Upper lobe of left lung (tissue), 6 donors: Measurements from ENCODE around the gene ZFAND4. TPM values are rescaled to one million over a fixed set of nuclear protein-coding genes. Genes with fewer than 3 reads are reported as not detected.
A peak's percentile ranks its signal among the peaks of the same experiment; 100 is the strongest.

Experiments used
- ATAC-seq, 2 donors: fragments of 200-7000 bp; cut with Tn5 transposase; one replicate each; pipeline ENCODE4 v1.9.1; 2022; ENCODE audit warnings: mild to moderate bottlenecking in 2 of 2, moderate library complexity in 2 of 2; ENCODE audit not compliant: low FRiP score in 2 of 2
- DNase-seq, 2 donors: peaks; one replicate each; pipeline ENCODE4 v3.0.0-alpha.2; 2019 to 2020
- H3K27ac ChIP-seq, 4 donors: fragments of 200-600 bp; sonication (generic); one replicate each; pipeline ENCODE4 v1.5.1; 2016 to 2019
- H3K27me3 ChIP-seq, 4 donors: fragments of 200-600 bp; sonication (generic); one replicate each; pipeline ENCODE4 v1.5.1; 2017 to 2019
- H3K36me3 ChIP-seq, 4 donors: fragments of 200-600 bp; sonication (generic); one replicate each; pipeline ENCODE4 v1.5.1; 2016 to 2019
- H3K4me1 ChIP-seq, 4 donors: fragments of 200-600 bp; sonication (generic); one replicate each; pipeline ENCODE4 v1.5.1; 2018 to 2019
- H3K4me3 ChIP-seq, 4 donors: fragments of 200-600 bp; sonication (generic); one replicate each; pipeline ENCODE4 v1.5.1; 2017 to 2019; ENCODE audit warnings: mild to moderate bottlenecking in 2 of 4, moderate library complexity in 1 of 4
- H3K9me3 ChIP-seq, 4 donors: fragments of 200-600 bp; sonication (generic); one replicate each; pipeline ENCODE4 v1.5.1; 2018 to 2019
- EP300 ChIP-seq, 4 donors: sonication (generic); formaldehyde crosslinking; IDR thresholded peaks; one replicate each; pipeline ENCODE4 v1.5.1; 2017; ENCODE audit warnings: antibody characterized with exemption in 4 of 4, control low read depth in 2 of 4
- POLR2A ChIP-seq, 4 donors: fragments of 450-650 bp; IDR thresholded peaks; one replicate each; pipeline ENCODE4 v1.5.1; 2016 to 2017; ENCODE audit warnings: antibody characterized with exemption in 4 of 4, mild to moderate bottlenecking in 2 of 4
- POLR2AphosphoS5 ChIP-seq, 2 donors: sonication (generic); formaldehyde crosslinking; IDR thresholded peaks; one replicate each; pipeline ENCODE4 v1.5.1; 2017; ENCODE audit warnings: antibody characterized with exemption in 2 of 2
- WGBS, 2 donors: methylation state at CpG; one replicate each; pipeline ENCODE4 v1.1.5; 2017 to 2018; 5-methylcytosine and 5-hydroxymethylcytosine counted together
- total RNA-seq, 6 donors: library from RNA; depleted of rRNA in 4 of 6; stranded (reverse); fragments of >200 nt in 4 of 6; gene quantifications; one replicate each; pipeline versions ENCODE4 v1.1.0 to v1.2.1, GENCODE V29; 2016 to 2021
- TF ChIP-seq, protein P1 (sequence below), 6 experiments: fragments of 450-650 bp in 4 of 6; fragments of 200-600 bp in 2 of 6; sonication (generic) in 2 of 6; IDR thresholded peaks; one replicate each; pipeline ENCODE4 v1.5.1; 2016 to 2019; ENCODE audit warnings: antibody characterized with exemption in 6 of 6
- donor health status: DM: no; HTN: no; CAD: no; lungs with moderate emphysema.
- donor health status: DM: no; HTN: yes; CAD: no; lungs with severe emphysema.

Gene ZFAND4
- total RNA-seq, 6 donors from 2014 or later: 13.9 to 38.8 (median 18.7) TPM

DNA sequence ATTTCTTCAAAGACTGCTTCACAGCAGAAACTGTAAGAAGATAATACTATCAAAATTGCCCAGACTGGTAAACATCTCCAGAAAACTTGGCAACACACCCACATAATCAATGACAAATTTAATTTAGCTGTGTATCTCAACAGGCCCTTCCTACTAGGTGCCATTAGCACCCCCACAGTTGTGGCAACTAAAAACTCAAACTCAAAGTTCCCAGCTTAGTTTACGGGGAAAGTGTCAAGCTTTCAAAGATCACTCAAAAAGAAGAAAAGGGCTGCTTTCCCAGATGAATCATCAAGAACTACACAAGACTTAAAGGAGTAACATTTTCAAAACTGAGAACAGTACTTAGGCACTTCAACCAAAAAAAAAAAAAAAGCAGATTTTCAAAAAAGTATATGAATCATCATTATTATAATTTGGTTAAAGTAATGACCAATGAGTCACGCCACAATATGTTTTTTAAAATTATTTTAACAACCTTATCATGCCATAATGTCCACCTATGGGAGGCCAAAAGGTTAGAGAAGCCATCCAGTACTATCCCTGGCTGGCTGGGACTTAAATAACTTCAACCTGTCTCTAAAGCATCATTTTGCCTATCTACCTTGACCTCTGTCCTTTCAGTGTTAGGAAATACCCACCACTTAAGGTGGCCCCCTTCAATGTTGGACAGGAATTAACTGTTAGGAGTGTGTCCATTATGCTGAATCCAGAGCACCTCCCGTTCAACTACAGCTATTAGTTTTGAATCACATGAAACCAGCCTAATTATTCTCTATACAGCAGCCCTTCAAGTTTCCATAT lies 90.8 kb downstream of the ZFAND4 start:
- H3K36me3 ChIP-seq: no peaks in the 10 kb centered on the region
- TF ChIP-seq POLR2A (IDR thresholded peaks at IDR 0.05) (no peak), POLR2AphosphoS5 (IDR thresholded peaks at IDR 0.05) (no peak), EP300 (IDR thresholded peaks at IDR 0.05) (no peak)
- TF ChIP-seq, protein P1, sequence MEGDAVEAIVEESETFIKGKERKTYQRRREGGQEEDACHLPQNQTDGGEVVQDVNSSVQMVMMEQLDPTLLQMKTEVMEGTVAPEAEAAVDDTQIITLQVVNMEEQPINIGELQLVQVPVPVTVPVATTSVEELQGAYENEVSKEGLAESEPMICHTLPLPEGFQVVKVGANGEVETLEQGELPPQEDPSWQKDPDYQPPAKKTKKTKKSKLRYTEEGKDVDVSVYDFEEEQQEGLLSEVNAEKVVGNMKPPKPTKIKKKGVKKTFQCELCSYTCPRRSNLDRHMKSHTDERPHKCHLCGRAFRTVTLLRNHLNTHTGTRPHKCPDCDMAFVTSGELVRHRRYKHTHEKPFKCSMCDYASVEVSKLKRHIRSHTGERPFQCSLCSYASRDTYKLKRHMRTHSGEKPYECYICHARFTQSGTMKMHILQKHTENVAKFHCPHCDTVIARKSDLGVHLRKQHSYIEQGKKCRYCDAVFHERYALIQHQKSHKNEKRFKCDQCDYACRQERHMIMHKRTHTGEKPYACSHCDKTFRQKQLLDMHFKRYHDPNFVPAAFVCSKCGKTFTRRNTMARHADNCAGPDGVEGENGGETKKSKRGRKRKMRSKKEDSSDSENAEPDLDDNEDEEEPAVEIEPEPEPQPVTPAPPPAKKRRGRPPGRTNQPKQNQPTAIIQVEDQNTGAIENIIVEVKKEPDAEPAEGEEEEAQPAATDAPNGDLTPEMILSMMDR (IDR thresholded peaks at IDR 0.05): no peak
- H3K4me3 ChIP-seq: no peak overlapping the region
- H3K27ac ChIP-seq: peak overlapping the region in 1 of 4 donors; percentile 76
- ATAC-seq (no peak), DNase-seq (no peak)
- 82 to 86% methylated on average over 3 of the region's 3 CpGs for WGBS, 2 donors
- H3K27me3 ChIP-seq: no peaks in the 10 kb centered on the region
- H3K4me1 ChIP-seq: peaks cover 10 to 23% (median 15%) of the 10 kb centered on the region in 4 donors
- H3K9me3 ChIP-seq: no peaks in the 10 kb centered on the region

DNA sequence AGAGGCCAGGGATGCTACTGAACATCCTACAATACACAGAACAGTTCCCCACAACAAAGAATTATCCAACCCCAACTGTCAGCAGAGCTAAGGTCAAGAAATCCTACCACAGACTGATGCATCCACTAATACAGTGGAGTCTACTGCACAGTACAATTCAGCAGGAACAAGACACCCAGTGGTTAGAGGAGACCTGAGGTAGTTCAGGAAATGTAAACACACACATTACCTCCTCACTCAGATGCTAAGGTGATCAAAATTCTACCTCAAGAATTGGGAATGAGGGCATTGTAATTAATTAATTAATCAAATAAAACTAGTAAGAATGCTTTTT lies 91.4 kb downstream of the ZFAND4 start:
- DNase-seq (no peak), ATAC-seq (peak in 1 of 2 donors; percentile 19)
- Histone ChIP-seq H3K4me1 (peaks cover 10 to 23% (median 15%) of the 10 kb centered on the region in 4 donors), H3K27ac (peak overlapping the region; percentile 34 to 76 (median 57)), H3K27me3 (no peaks in the 10 kb centered on the region), H3K36me3 (no peaks in the 10 kb centered on the region), H3K9me3 (no peaks in the 10 kb centered on the region), H3K4me3 (no peak overlapping the region)
- TF ChIP-seq POLR2A (IDR thresholded peaks at IDR 0.05): no peak
- TF ChIP-seq, protein P1 (IDR thresholded peaks at IDR 0.05): no peak
- TF ChIP-seq EP300 (IDR thresholded peaks at IDR 0.05): no peak
- no peak for TF ChIP-seq POLR2AphosphoS5 (IDR thresholded peaks at IDR 0.05)

DNA sequence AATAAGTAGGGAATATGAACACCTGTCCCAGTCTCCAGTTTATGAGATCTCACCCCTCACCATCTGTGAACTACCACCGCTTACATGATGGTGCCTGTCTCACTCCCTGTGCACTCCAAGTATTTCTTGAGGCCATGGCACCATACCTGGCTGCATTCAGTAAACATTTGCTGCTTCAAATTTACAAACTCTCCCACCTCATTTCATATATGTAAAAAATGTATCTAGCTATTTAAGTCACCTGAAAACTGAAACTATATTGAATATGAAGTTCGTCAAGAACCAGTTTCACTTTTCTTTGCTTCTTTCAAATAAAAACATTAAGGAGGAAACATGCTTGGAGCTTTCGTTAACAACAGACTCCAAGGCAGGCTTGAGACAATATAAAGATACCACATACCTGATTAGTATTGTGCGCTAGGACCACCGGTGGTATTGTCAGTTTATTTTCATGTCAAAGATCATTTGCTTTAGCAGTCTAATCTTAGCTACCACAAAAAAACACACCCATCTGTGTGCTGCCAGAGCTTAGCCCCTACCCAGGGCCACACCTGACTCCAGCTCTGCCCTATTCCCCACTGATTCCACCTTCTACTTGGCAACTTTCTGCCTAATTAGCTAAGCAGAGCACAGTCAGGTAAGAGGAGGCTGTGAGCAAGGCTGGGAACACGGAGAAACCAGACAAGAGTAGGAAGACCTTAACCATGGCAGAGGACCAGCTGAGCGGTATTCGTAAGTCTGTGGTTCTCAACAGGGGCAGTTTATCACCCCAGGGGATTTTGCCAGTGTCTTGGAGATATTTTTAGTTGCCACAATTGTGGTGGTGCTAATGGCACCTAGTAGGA lies 92.0 kb downstream of the ZFAND4 start:
- H3K36me3 ChIP-seq: no peaks in the 10 kb centered on the region
- H3K4me3 ChIP-seq: peak overlapping the region in 3 of 4 donors; percentile 5 to 36 (median 24)
- TF ChIP-seq POLR2A (IDR thresholded peaks at IDR 0.05) (no peak), EP300 (IDR thresholded peaks at IDR 0.05) (no peak)
- TF ChIP-seq, protein P1 (IDR thresholded peaks at IDR 0.05): no peak
- WGBS, 2 donors: 27 to 33% methylated on average over 6 to 8 of the region's 8 CpGs
- peak in 1 of 2 donors; percentile 17 for ATAC-seq
- peak overlapping the region; percentile 34 to 76 (median 57) for H3K27ac ChIP-seq
- H3K27me3 ChIP-seq: no peaks in the 10 kb centered on the region
- no peak for DNase-seq
- peaks cover 10 to 23% (median 15%) of the 10 kb centered on the region in 4 donors for H3K4me1 ChIP-seq
- H3K9me3 ChIP-seq: no peaks in the 10 kb centered on the region

DNA sequence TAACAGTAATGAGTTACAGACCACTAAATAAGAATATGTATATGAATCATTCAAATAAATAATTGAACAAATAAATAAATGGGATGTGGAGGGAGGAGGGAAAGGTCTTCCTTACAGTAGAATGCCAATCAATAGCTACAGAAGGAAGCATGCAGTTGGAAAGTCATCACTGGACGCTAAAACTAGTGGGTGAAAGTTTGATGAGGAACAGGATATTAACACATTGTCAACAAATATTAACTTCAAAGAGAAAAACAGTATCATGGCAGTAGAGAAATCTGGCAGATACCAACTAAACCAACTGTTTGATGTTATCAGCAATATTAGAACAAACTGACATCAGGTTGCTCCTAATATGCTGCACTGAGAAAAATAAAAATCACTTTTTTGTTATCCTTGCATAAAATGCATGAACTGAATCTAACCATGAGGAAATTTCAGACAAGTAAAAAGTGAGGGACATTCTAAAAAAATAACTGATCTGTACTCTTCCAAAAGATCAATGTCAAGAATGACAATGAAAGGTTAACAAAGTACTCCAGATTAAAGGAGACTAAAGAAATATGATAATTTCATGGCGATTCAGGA lies 94.1 kb downstream of the ZFAND4 start:
- TF ChIP-seq POLR2A (IDR thresholded peaks at IDR 0.05) (no peak), EP300 (IDR thresholded peaks at IDR 0.05) (no peak), POLR2AphosphoS5 (IDR thresholded peaks at IDR 0.05) (no peak)
- TF ChIP-seq, protein P1 (IDR thresholded peaks at IDR 0.05): no peak
- H3K27ac ChIP-seq: no peak overlapping the region
- 59 to 60% methylated on average over 2 of the region's 2 CpGs for WGBS, 2 donors

More for the DNA sequence above, 94.1 kb downstream of the ZFAND4 start:
- Histone ChIP-seq H3K27me3 (no peaks in the 10 kb centered on the region), H3K9me3 (no peaks in the 10 kb centered on the region), H3K4me3 (no peak overlapping the region), H3K36me3 (no peaks in the 10 kb centered on the region), H3K4me1 (peaks cover 10 to 23% (median 15%) of the 10 kb centered on the region in 4 donors)
- no peak for DNase-seq
- no peak for ATAC-seq
